CD4-positive, alpha-beta T cell treated with Interleukin-15 for 1 hour (primary cell): Measurements from ENCODE around the gene PPARA.
A peak's percentile ranks its signal among the peaks of the same experiment; 100 is the strongest.

Source experiments
- DNase-seq: peaks from one replicate; pipeline ENCODE4 v3.0.0-alpha.2; 2020

Gene PPARA

GRCh38 chr22:46224044-46224897 is 73.9 kb downstream of the PPARA start:
- no peak for DNase-seq

- no peak for DNase-seq
Measured at GRCh38 chr22:46224898-46225290, 74.6 kb downstream of the PPARA start.

- no peak for DNase-seq
Measured at GRCh38 chr22:46225631-46226030, 75.3 kb downstream of the PPARA start.

- no peak for DNase-seq
Measured at GRCh38 chr22:46226577-46226976, 76.3 kb downstream of the PPARA start.

- no peak for DNase-seq
Measured at GRCh38 chr22:46229701-46230100, 79.4 kb downstream of the PPARA start.

GRCh38 chr22:46230262-46230901 is 80.1 kb downstream of the PPARA start:
- DNase-seq, result no peak

- peak; percentile 38 for DNase-seq
Measured at GRCh38 chr22:46233231-46233630, 82.9 kb downstream of the PPARA start.

- no peak for DNase-seq
Measured at GRCh38 chr22:46234969-46235368, 84.6 kb downstream of the PPARA start.

GRCh38 chr22:46237453-46238124 is 87.3 kb downstream of the PPARA start:
- DNase-seq, result no peak

- DNase-seq, result no peak
Measured at GRCh38 chr22:46238541-46238940, 88.2 kb downstream of the PPARA start.

- no peak for DNase-seq
Measured at GRCh38 chr22:46239261-46240048, 89.1 kb downstream of the PPARA start.

GRCh38 chr22:46240073-46240472 is 89.7 kb downstream of the PPARA start:
- DNase-seq, result no peak

GRCh38 chr22:46240506-46240905 is 90.2 kb downstream of the PPARA start:
- no peak for DNase-seq

GRCh38 chr22:46240907-46241306 is 90.6 kb downstream of the PPARA start:
- DNase-seq, result no peak

GRCh38 chr22:46241396-46242007 is 91.2 kb downstream of the PPARA start:
- no peak for DNase-seq

- DNase-seq, result no peak
Measured at GRCh38 chr22:46242076-46242475, 91.8 kb downstream of the PPARA start.

- DNase-seq, result no peak
Measured at GRCh38 chr22:46244771-46245170, 94.4 kb downstream of the PPARA start.

GRCh38 chr22:46245511-46245910 is 95.2 kb downstream of the PPARA start:
- no peak for DNase-seq

GRCh38 chr22:46246178-46246577 is 95.9 kb downstream of the PPARA start:
- no peak for DNase-seq

GRCh38 chr22:46247443-46247975 is 97.2 kb downstream of the PPARA start:
- no peak for DNase-seq

- peak; percentile 90 for DNase-seq
Measured at GRCh38 chr22:46250035-46250782, 99.9 kb downstream of the PPARA start, which contains the start of gene CDPF1. Gene CDPF1 (minus strand): TSS chr22:46250293. CDS start chr22:46248284, 2,009 bp downstream.

- no peak for DNase-seq
Measured at GRCh38 chr22:46250783-46251125, 100.4 kb downstream of the PPARA start.
